ENCODE measurements around the gene HIBCH.
"Not testable (repeated sequence)": the region's sequence is repeated elsewhere in the genome, so short reads cannot be mapped to it uniquely, and the experiment has no call there.

HIBCH gene, protein sequence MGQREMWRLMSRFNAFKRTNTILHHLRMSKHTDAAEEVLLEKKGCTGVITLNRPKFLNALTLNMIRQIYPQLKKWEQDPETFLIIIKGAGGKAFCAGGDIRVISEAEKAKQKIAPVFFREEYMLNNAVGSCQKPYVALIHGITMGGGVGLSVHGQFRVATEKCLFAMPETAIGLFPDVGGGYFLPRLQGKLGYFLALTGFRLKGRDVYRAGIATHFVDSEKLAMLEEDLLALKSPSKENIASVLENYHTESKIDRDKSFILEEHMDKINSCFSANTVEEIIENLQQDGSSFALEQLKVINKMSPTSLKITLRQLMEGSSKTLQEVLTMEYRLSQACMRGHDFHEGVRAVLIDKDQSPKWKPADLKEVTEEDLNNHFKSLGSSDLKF
- 18.0 to 19.9 reads per million in 2 donors for total RNA-seq

DNA sequence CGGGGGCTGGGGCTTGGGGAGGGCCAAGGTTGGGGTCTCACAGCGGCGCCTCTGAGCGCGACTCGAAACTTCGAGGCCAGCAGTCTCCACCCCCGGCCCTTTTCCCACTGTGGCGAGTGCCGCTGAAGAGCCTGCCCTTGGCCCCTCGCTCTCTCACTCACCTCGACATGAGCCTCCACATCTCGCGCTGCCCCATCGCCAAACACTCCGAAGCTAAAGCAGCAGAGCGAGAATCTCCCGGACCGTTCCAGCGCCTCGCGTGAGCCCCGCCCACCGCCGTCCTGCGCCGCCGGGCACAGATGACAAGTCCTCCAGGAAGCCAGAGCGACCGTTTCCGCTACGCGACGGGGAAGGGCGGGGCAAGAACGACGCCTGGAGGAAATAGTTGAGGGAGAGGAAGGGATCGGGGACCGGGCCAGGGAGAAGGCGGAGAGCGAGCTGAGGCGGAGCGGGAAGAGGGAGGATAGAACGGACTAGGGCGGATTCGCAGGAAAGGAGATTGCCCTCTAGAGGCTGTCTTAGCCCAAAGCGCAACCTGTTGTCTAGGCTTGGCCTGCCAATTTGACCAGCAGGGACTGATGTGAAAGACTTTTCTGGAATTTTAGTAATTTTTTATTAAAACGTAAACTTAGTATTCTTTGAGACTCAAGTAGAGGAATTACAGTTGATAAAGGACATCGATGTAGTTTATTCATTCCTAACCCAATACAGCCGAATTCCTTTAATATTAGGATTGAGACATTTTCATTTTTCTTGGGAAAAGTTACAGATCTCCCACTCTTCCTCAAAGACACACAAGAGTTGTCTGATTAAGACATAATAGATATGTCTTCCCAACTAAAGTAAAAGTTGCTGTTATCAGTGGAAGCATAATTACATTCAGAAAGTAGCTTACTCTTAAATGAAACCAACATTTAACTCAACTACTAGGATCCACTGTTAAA is at the start of gene HIBCH:
HIBCH (minus strand) TSS at position 272 of the 944 bp plus-strand sequence; CDS start at position 196, 76 bp downstream.
- DNase-seq: peak; percentile 75

DNA sequence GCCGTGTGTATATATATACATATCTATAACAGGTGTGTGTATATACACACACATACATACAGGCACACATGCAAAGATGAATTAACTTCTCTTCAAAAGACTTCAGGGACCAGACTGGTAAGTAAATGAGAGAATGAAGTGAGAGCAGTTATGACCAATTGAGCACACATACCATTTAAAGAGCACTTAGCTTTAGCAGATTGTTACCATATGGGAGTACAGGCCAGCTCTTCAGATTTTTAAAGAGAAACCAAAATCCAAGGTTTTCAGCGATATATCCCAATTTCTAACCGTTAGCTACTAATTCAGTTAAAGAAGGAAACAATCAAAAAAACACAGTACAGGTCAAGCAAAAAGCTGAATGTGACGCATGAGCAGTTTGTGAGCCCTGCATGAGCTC is 47.5 kb upstream of the HIBCH start:
- DNase-seq: no peak

DNA sequence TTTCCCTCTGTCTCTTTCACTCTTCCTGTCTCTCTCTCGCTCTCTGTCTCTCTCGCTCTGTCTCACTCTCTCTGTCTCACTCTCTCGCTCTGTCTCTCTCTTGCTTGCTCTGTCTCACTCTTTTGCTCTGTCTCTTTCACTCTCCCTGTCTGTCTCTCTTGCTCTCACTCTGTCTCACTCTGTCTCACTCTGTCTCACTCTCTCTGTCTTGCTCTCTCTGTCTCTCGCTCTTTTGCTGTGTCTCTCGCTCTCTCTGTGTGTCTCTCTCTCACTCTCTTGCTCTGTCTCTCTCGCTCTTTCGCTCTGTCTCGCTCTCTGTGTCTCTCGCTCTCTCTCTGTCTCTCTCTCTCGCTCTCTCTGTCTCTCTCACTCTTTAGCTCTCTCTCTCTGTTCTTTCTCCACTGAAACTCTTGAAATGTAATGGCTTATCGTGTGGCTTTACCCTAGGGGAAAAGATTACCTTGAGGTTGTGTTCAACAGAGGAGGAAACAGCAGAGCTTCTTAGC is 46.7 kb upstream of the HIBCH start:
- no peak for DNase-seq

DNA sequence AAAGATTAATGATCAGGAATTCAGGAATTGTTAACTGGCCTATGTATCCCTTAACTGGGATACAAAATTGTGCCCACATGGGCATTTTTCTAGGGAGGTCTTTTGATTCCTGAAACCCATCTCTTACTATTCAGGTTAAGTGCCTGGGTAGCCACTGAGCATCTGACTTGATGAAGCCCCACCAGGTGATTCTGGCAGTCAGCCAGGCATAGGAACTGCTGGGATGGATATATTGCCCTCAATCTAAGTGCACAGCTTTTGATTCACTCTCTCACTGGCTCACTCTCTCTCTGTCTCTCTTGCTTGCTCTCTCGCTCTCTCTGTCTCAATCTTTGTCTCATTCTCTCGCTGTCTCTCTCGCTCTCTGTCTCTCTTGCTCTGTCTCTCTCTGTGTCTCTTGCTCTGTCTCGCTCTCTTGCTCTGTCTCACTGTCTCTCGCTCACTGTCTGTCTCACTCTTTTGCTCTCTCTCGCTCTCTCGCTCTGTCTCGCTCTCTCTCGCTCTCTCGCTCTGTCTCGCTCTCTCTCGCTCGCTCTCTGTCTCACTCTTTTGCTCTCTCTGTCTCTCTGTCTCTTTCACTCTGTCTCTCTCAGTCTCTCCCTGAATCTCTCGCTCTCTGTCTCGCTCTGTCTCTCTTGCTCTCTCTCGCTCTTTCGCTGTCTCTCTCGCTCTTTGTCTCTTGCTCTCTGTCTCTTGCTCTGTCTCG is 46.0 kb upstream of the HIBCH start:
- no peak for DNase-seq

DNA sequence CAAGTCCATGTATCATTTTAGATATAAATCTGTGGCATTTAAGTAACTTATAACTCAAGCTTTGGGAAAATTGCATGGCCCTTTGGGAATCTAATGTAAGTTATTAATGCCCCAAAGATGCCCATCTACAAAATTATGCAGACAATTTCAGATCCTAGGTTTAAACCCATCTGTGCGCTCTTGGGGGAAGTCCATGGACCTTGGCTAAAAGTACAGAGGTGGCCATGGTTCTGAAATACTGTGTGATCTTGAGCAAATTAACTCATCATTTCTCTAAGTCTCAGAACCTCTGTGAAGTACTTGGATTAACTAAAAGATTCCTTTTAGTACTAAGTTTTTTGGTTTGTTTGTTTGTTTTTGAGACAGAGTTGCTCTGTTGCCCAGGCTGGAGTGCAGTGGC is 43.3 kb upstream of the HIBCH start:
- no peak for DNase-seq

DNA sequence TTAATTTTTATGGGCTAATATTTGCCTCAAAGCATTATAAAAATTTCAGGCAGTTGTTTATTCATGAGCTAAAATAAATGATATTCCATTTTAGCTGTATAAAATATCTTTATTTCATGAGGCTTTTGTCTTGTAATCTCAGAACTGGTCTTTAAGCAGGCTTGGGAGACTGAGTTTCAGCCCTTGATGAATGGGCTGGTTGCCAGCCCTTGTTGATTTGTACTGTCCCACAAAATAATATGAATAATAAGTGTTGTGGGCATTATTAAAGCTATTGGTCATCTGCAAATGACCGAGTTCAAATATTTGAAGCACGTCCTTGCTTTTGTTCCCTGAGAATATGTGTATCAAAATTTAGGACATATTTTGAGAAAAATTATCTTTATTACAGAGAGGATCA is 41.9 kb upstream of the HIBCH start:
- no peak for DNase-seq

DNA sequence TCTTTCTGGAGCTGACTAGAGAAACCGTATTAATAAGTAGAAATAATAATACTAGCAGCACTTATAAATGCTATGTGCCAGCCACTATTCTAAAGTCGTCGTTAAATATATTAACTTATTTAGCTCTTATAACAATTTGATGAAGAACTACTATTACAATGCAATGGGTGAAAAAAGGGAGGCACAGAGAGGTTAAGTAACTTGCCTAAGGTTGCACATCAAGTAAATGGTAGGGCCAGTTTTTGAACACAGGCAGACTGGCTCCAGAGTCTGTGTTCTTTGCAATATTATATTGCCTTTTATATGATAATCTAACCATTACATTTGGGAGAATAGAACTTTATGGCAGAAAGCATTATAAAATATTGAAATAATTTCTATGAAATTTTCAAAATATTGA is 41.3 kb upstream of the HIBCH start:
- no peak for DNase-seq

DNA sequence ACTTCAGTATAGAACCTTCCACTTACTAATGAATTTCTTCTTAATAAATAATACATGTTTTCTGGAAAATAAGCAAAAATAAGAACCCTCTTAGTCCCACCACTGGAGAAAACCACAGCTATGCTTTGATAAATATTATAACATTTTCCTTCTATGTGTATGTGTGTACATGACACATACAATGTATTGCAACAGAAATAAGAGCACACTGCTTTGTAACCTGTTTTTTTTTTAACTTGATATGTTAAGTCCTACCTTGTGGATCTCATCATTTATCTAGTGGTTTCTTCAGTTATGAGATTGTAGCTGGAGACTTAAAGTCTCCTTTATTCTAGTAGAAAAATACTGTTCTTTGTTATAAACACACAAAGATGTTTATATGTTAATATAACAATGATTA is 40.9 kb upstream of the HIBCH start:
- no peak for DNase-seq

DNA sequence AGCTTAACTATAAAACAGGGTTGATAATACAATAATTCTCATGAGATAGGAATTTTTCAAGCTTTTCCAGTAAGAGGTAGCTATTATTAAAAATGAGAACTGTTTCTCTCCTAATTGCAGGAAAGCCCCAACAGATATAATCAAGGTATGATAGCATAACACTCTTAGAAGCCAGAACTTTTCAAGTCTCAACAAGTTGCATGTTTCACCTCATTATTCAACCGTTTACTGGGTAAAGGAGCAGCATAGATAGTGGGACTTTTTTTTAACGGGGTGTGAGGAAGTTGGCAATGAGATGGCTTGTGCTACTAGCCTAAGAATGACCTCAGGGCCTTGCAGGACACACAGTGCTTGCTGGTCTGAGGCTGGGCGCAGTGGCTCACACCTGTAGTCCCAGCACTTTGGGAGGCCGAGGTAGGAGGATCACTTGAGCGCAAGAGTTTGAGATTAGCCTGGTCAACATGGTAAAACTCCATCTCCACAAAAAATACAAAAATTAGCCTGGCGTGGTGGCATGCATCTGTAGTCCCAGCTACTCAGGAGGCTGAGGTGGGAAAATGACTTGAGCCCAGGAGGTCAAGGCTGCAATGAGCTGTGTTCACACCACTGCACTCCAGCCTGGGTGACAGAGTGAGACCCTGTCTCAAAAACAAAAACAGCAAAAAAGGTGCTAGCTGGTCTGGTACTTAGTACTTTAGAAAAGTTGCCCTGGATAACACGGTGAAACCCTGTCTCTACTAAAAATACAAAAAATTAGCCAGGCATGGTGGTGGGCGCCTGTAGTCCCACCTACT is 39.2 kb upstream of the HIBCH start:
- not testable (repeated sequence) for DNase-seq

DNA sequence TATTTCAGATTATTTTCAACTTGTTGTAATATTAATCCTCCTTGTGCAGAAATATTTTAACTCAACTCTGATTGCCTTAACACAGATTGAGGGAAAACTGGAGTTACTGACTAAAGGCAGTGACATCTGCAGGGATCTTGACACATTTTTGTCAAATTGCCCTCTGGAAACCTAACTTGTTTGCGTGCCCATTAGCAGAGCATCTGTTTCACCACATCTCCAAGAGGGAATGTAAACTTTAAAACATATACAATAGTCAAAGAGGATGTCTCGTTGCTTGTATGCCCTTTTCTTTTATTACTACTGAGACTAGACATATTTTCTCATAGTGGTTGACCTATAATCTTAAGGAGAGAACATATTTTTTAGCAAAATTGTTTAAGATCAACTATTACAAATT is 38.0 kb upstream of the HIBCH start:
- DNase-seq: no peak

DNA sequence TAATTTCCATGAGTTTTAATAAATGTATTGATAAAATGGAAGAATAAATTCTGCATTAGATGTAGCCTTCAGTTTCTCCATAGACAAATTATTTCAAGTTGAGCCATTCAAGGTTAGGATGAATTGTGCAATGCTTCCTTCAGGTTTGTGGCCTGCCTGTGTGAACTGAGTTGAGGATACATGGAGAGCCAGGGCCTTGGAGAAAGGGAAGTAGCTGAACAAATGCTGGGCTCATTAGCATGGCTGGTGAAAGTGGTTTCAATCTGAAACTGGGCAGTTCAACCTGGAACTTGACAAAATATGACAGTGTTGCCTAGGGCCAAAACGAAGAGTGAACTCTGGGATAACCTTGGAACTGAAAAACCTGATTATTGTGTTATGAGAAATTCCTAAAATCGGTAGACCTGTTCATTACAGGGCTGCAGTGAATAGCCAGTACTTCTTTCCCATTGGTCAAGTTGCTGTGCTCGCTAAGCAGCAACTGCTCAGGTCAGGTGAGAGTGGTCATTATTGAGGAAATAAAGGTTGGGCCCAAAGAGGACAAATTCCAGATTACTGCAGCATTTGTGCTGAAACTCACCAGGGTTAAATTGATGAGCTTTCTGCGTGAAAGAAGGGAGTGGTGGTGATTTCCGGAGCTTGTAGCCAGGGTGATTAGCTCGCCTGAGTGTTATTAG is 36.5 kb upstream of the HIBCH start:
- DNase-seq: no peak

DNA sequence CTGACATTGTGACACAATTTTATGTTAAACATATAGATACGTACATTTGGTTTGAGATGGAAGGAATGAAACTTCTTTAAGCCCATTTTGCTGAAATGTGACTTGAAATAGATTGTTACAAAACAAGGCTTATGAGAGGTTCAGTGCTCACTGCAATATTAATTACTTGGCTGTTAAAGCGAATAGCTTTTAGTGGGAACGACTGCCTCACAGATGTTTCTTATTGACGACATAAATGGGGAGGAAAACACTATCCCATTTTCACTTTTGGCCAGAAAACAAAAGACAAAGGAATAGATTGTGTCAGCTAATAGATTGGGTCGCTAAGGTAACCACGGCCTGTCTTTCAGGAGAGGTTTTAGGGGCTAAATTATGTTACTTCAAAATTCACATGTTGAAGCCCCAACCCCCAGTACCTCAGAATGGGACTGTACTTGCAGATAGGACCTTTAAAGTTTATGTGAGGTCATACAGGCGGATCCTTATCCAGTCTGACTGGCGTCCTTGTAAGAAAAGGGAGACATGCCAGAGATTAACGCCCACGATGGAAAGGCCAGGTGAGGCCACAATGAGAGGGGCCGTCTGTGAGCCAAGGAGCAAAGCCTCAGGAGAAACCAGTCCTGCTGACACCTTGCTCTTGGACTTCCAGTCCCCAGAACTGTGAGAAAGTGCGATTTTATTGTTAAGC is 34.5 kb upstream of the HIBCH start:
- no peak for DNase-seq

DNA sequence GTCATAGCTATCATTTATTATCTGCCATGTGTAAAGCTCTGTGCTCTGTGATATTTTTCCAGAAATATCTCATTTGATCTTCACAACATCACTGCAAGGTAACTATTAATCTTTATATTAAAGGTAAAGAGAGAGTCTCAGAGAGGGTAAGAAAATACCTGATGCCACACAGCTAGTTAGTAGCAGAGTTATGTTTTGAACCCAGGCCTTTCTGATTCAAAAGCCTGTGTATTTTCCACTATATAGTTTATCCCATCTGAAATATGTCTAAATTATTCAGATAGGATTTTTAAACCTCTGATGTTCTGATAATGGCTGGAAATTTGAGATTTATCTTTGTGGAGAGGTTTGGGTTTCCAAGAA is 33.9 kb upstream of the HIBCH start:
- no peak for DNase-seq

DNA sequence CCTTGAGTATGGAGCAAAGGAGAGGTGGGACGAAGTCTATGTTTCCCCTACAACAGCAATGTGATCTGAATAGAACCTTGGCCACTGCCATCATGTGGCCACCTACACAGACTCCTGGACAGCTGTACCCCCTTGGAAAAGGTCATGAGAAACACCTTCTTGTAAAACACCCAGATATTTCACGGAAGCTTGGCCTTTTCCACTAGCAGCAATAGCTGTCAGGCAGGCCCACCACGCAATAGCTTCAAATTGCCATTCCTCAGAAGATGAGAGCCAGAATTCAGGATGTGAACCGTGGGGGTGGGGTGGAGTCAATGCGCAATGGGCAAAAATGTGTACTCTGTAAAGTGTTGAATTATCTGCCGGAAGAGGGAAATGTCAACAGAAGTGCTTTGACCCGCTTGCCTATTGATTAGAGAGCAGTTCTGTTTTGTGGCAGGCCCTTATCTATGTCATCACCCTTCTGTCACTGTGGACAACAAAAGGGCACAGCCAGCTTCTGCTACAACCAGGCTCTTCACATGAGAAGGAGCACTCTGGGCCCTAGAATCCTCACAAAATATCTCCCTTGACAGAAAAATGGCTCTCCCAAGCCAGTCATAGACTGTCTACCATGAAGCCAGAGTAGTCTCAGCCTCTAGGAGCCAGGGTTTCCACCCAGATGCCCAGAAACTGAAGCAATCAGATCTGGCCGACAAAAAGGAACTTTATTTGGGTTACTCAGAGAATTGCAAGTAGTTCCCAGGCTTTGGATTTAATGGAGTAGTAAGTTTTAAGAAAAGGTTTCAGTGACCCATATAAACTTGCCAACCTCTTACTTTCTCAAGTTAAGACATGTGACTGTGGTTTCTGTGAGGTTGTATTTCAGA is 33.3 kb upstream of the HIBCH start:
- DNase-seq: no peak

DNA sequence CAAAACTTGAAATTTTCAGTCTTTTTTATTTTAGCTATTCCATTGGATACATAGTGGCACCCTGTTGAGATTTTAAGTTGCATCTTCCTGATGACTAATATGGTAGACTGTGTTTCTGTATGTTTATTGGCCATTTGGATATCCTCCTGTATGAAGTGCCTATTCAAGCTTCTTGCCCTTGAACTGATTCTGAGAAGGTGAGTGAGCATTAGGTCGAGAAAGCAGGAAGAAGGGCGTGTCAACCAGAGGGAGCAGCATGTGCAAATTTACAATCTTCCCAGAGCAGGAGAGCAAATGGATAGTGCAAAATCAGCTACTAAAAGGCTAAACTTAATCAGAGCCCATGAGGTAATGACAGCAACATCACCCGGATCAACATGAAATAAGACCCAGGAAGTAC is 32.3 kb upstream of the HIBCH start:
- no peak for DNase-seq

DNA sequence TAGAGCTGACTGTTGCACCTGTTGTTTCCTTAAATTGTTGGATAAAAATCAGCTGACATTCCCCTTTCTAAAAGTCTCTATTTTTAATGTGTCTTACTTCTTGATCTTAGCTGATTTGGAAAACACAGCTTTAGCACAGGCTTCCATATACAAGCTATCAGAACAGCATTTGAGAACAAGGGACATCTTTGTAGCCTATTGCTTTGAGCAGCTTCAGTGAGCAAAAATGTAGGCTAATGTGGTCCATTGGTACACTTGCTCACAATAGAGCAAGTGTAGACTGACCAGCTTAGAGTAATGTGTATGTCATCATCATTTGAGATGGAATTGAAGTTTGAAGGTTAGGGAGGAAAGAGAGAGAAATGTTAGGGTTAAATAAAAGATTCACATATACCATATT is 30.7 kb upstream of the HIBCH start:
- DNase-seq: no peak

DNA sequence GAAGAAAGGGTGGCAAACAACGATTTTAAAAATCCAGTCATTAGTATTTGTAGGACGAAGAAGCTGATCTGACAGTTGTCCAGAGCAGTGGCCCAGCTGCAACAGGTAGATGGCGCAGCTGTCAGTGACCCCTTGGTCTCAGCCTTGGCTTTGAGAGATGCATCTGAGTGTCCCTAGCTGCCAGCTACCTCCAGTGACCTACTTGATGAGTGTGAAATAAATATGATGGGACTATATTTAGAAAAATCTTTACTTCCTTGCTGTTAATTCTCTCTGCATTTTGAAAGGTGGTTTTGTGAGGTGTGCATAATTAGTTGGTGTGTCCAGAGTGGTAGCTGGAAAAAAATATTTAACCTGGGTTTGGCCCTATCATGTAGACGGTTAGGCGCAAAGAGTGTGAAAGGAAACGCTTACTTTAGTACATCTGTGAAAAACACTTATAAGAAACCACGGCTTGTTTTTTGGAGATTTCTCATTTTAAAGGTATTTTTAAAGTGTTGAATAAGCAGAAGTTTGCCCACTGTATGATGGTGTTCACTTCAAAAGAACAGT is 24.7 kb upstream of the HIBCH start:
- DNase-seq: no peak

DNA sequence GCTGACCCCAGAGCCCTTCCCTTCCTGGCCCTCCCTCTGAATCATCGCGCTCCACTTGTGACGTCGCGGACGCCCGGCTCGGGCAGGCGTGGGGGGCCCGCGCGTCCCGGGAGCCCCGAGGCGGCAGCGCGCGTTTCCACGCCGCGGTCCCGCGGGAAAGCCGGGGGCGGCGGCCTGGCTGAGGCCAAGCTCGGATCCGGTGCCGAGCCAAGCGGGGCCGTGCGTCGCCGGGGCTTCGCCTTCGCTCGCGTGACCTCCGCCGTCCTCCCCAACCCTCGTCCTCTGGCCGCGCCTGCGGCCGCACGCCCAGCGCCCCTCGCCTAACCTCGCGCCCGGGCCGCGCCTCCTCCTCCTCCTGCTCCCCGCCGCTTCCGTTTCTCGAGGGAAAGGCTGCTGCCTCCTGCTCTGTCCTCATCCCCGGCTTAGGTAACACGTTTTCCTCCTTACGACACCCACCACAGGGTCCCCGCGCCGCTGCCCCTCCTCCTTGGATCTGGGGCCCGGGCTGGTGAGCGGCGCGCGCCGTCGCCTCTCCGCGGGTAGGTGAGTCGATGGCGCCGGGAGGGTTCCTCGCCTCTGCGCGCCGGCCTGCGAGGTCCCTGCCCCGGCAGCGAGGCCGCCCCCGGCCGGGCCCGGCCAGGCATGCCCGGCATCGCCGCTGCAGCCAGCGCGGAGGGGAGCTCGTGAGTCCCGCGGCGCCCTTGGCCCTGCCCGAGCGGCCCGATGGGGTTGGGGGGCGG is 24.1 kb upstream of the HIBCH start, which contains the start of gene INPP1:
INPP1 (plus strand) TSS at position 54 of the 740 bp plus-strand sequence. CDS start 16,514 bp downstream, outside the sequence.
- peak; percentile 25 for DNase-seq

DNA sequence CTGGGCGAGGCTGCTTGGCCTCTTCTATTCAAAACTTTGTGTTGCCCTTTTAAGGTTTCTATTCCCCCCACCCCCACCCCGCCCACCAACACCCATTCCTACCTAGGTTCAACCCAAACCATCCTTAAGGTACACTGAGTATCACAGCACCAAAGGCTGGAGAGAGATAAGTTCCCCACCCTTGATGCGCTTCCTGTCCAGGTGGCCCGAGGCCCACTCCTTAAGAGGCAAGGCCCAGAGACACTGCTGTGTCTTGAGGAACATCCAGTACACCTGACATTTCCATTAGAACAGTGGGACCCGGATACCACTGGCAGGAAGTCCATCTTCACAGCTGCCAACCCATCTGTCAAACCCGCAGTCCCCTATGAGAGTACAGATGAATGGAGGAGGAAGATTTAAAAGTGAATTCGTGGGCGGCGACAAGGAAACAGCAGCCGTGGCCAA is 23.5 kb upstream of the HIBCH start:
- DNase-seq: no peak

Measured in activated gamma-delta T cell (primary cell).